ENCODE measurements around the gene NR2E3.

DNA sequence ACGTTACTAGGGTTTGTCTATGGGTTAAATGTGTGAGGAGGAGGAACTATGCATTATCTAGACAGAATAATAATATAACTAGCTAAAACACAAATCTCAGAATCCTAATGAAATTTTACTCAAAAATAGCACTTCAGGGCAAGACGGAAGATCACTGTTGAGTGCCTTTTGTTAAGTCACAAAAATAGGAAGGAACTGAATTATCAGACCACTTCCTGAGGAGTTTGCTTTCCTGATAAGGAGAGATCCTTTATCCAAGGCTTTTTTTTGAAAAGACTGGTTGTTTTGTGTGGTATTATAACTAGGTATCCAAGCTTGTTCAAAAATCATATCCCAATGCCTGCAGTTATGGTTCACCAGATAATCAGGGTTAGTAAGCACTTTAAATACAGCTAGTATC is 34.6 kb downstream of the NR2E3 start:
- TF ChIP-seq EZH2 (IDR thresholded peaks at IDR 0.05; ENCODE audit: borderline replicate concordance, low read depth, low read length, severe bottlenecking), result no peak
- TF ChIP-seq, protein P1, sequence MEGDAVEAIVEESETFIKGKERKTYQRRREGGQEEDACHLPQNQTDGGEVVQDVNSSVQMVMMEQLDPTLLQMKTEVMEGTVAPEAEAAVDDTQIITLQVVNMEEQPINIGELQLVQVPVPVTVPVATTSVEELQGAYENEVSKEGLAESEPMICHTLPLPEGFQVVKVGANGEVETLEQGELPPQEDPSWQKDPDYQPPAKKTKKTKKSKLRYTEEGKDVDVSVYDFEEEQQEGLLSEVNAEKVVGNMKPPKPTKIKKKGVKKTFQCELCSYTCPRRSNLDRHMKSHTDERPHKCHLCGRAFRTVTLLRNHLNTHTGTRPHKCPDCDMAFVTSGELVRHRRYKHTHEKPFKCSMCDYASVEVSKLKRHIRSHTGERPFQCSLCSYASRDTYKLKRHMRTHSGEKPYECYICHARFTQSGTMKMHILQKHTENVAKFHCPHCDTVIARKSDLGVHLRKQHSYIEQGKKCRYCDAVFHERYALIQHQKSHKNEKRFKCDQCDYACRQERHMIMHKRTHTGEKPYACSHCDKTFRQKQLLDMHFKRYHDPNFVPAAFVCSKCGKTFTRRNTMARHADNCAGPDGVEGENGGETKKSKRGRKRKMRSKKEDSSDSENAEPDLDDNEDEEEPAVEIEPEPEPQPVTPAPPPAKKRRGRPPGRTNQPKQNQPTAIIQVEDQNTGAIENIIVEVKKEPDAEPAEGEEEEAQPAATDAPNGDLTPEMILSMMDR (IDR thresholded peaks at IDR 0.05; ENCODE audit: borderline replicate concordance, extremely low read depth, low read length, poor library complexity, severe bottlenecking), result no peak
